SK-N-DZ (cell line): Measurements from ENCODE around the gene CNIH2.
A peak's percentile ranks its signal among the peaks of the same experiment; 100 is the strongest.

Source experiments
- DNase-seq: peaks from one replicate; pipeline ENCODE4 v3.0.0-alpha.2; 2015; ENCODE audit warnings: low spot score

CNIH2 gene

DNA sequence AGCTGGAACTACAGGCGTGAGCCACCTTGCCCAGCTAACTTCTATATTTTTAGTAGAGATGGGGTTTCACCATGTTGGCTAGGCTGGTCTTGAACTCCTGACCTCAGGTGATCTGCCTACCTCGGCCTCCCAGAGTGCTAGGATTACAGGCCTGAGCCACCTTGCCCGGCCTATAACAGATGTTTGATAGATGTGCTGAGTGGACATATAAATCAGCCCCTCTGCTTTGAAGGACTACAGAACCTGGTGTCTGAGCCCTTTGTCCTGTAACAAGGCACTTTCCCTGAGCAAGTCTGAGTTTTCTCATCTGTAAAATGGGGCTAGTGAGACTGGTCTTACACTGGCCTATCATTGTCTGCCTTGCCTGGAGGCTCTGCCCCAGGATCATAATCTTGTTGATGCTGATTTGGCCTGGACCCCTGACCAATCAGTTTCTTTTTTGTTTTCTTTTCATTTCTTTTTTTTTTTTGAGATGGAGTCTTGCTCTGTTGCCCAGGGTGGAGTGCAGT lies 51.2 kb downstream of the CNIH2 start:
- DNase-seq = no peak

GRCh38 chr11:66330931-66331330 lies 53.0 kb downstream of the CNIH2 start:
- peak; percentile 55 for DNase-seq

DNA sequence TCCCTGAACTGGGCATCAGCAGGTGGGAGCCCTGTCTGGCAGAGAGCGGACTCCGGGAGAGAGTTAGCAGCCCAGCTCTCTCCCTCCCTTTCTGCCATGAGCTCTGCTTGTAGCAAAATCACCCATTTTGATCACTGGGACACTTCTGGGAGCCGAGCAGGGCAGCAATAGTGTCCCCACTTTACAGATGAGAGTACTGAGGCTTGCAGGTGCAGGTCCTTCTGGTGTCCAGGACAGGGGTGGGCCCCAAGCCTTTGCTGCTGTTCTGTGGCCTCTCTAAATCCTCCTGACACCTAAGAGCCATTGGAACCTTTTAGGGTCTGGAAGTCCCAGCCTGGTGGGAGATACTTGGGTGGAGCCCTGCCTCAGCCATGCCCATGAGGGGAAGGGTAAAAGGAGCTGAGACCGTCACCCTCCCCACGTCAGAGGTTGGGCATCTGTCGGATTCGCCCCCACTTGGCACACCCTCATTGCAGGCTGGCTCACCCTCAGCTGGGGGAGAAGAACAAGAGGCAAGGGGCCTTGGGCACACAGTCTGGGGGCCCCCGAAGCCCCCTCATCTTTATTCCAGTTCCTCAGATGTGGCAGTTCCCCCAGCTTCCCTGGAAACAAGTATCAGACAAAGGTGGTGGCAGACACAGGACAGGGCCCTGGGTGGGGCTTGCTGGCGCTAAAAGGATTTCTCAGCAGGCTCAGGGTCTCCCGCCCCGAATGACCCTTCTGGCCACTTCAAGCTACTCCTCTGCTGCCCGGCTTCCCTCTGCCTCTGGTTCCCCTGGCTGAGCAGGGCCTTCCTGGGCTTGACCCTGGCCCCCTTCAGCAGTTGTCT lies 53.8 kb downstream of the CNIH2 start:
- DNase-seq = no peak

DNA sequence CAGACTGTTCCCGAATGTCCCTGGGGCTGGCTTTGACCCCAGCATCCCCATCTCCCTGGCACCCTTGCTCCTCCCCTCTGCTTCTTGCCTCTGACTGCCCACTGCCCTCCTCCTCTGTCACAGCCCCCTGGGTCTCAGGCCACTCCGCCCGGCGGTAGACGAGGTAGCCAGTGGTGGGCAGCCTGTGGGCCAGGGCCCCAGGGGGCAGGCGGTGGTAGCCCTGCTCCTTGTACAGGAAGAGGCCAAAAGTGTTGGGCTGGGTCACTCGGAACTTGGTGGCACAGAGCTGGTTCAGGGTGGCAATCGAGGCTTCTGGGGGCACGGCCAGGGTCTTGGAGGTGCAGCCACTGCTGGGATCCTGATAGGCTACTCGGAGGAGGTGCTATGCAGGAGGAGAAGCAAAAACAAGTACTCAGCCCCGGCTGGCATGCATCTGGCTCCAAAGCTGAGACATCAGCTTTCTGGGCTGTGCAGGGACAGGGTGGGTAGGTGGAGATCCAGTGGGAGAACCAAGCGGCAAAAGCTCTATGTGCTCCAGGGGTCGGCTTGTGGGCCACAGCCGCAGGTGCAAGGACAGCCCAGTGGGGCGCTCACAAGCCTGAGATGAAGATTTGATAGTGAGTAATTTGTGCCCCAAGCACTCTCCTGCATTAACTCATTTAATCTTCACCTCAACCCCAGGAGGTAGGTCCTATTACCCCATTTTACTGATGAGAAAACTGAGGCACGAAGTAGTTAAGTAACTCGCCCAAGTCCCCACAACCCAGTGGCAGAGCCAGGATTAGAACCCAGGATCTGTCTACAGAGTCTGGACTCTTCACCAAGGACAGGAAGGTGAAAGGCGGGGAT lies 54.6 kb downstream of the CNIH2 start:
- no peak for DNase-seq

DNA sequence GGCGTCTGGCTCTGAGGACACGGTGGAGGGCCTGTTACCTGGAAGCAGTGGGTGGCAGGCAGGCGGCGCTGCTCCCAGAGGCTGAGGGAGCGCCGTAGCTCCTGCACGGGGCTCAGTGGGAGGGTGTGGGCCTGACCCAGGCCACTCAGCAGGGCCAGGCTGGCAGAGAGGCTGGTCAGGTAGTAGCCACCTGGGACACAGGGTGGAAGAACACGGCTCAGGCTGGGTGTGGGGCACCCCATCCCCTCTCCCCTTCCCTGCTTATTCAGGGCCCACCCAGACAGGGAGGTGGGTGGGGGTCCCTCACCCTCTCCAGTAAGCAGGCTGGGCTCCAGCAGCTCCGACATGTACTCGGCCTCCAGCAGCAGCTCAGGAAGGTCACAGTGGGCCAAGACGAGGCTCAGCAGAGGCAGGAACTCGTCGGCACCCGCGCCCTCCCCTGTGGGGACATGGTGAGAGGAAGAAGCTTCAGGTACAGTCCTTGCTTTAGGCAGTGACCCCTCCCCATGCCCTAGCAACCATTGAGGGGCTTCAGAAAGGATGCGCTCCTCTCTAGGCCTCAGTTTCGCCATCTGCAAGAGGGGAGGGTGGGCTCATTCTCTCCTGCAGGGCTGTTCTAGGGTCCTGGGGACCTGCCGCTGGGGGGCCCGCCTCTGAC lies 55.4 kb downstream of the CNIH2 start:
- DNase-seq = no peak
